ENCODE data around the gene DPP10. TPM values are rescaled to one million over a fixed set of nuclear protein-coding genes. Genes with fewer than 3 reads are reported as not detected.

DPP10 gene
- total RNA-seq, 4 donors from 2014 or later = 0.13 to 2.8 (median 0.48) TPM; not detected in 1

GRCh38 chr2:114784890-114785583 lies 342.6 kb downstream of the DPP10 start:
- ATAC-seq (ENCODE audit: low FRiP score) (no peak), DNase-seq (ENCODE audit: low spot score) (no peak)
- TF ChIP-seq CTCF (IDR thresholded peaks at IDR 0.05) = no peak

GRCh38 chr2:114786901-114787300 lies 344.5 kb downstream of the DPP10 start:
- no peak for TF ChIP-seq CTCF (IDR thresholded peaks at IDR 0.05)
- DNase-seq (ENCODE audit: low spot score) = no peak

GRCh38 chr2:114787486-114787885 lies 345.0 kb downstream of the DPP10 start:
- no peak for TF ChIP-seq CTCF (IDR thresholded peaks at IDR 0.05)
- no peak for DNase-seq (ENCODE audit: low spot score)
- ATAC-seq (ENCODE audit: low FRiP score) = no peak

More at GRCh38 chr2:114786901-114787300, 344.5 kb downstream of the DPP10 start:
- ATAC-seq (ENCODE audit: low FRiP score) = no peak

- TF ChIP-seq CTCF (IDR thresholded peaks at IDR 0.05) = no peak
- no peak for ATAC-seq (ENCODE audit: low FRiP score)
- DNase-seq (ENCODE audit: low spot score) = no peak
Observed at GRCh38 chr2:114789989-114790388, 347.5 kb downstream of the DPP10 start.

GRCh38 chr2:114797540-114797939 lies 355.1 kb downstream of the DPP10 start:
- ATAC-seq (ENCODE audit: low FRiP score) (no peak), DNase-seq (ENCODE audit: low spot score) (no peak)
- TF ChIP-seq CTCF (IDR thresholded peaks at IDR 0.05) = no peak

GRCh38 chr2:114797942-114798341 lies 355.5 kb downstream of the DPP10 start:
- TF ChIP-seq CTCF (IDR thresholded peaks at IDR 0.05) = no peak
- DNase-seq (ENCODE audit: low spot score) (no peak), ATAC-seq (ENCODE audit: low FRiP score) (no peak)

- ATAC-seq (ENCODE audit: low FRiP score) (no peak), DNase-seq (ENCODE audit: low spot score) (no peak)
- TF ChIP-seq CTCF (IDR thresholded peaks at IDR 0.05) = no peak
Observed at GRCh38 chr2:114800371-114800770, 357.9 kb downstream of the DPP10 start.

All from omental fat pad (tissue), 4 donors.